T-helper 1 cell treated with Interleukin-12 subunit alpha and Interleukin-12 subunit beta and Interleukin-4 antibody, amounts not matched to agents 30 μg/mL and 1 μg/mL, for 36 hours (primary cell): Measurements from ENCODE around the gene TMUB1.

Source experiments
- H3K27ac Mint-ChIP-seq: one replicate; pipeline ENCODE4 v1.8.0; 2021; ENCODE audit warnings: mild to moderate bottlenecking, mixed read lengths
- H3K27me3 Mint-ChIP-seq: one replicate; pipeline ENCODE4 v1.8.0; 2021; ENCODE audit warnings: low read depth, mixed read lengths
- H3K36me3 Mint-ChIP-seq: one replicate; pipeline ENCODE4 v1.8.0; 2021; ENCODE audit warnings: low read depth, mixed read lengths
- H3K4me1 Mint-ChIP-seq: one replicate; pipeline ENCODE4 v1.8.0; 2021; ENCODE audit warnings: low read depth, mixed read lengths
- H3K4me3 Mint-ChIP-seq: one replicate; pipeline ENCODE4 v1.8.0; 2021; ENCODE audit warnings: mild to moderate bottlenecking, moderate library complexity, mixed read lengths
- H3K9me3 Mint-ChIP-seq: one replicate; pipeline ENCODE4 v1.8.0; 2021; ENCODE audit warnings: mixed read lengths

The TMUB1 gene

GRCh38 chr7:151064454-151064853, 18.8 kb downstream of the TMUB1 start:
- Mint-ChIP-seq H3K27me3 (no peaks in the 10 kb centered on the region), H3K4me1 (peaks cover 13% of the 10 kb centered on the region), H3K27ac (no peak overlapping the region), H3K9me3 (no peaks in the 10 kb centered on the region), H3K36me3 (peaks cover 3% of the 10 kb centered on the region), H3K4me3 (no peak overlapping the region)

DNA sequence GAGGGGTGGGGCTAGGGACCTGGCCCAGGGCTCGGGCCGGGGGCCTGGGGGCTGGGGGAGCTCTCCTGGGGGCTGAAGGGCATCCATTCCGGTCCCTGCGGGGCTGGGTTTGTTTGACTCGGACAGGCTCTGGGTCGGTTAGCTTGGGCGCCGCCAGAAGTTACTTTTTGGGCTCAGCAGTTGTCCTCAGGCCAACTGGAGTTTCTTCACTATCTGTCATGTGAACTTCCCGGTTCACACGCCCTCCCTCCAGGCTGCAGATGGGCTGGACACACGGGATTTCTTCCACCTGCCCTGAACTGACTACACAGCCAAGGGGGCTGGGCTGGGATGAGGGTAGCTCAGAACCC, 20.1 kb downstream of the TMUB1 start:
- Mint-ChIP-seq H3K27me3 (no peaks in the 10 kb centered on the region), H3K4me1 (peaks cover 19% of the 10 kb centered on the region), H3K27ac (no peak overlapping the region), H3K9me3 (no peaks in the 10 kb centered on the region), H3K36me3 (no peaks in the 10 kb centered on the region), H3K4me3 (no peak overlapping the region)

DNA sequence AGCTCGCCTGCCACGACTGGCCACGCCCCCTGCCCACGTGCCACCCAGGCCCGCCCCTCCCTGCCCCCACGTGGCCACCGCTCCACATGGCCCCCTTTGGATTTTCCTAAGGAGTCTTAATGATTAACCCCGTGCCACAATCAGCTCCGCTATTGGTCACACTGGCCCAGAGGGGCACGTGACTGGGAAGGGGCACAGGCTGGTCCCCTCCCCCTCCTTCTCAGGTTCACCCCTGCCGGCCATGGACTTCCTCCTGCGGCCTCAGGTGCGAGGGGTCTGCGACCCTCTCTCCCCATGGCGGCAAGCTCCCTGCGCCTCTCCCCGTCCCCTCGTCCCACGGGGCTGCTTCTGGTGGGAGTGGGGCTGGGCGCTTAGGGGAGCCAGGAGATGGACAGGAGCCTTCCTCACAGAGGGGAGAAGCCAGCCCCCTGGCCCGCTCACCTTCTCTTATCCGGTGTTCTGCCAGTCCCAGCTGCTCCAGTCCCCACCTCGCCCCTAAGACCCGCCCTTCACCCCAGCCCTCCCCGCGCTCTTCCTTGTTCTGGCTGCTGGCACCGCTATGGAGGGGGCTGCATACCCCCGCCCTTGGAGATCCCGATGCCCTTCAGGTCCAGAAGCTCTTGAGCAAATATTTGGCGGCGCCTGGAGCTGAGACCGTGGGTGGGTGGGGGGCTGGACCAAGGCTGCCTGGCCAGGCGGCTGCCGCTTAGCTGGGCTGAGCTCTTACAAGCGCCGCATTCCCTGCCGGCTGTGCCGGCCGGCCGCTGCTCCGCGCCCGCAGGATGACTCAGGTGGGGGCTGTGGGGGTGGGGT, 20.7 kb downstream of the TMUB1 start:
- no peak overlapping the region for H3K27ac Mint-ChIP-seq
- H3K4me1 Mint-ChIP-seq: peaks cover 19% of the 10 kb centered on the region
- no peaks in the 10 kb centered on the region for H3K36me3 Mint-ChIP-seq
- H3K9me3 Mint-ChIP-seq: no peaks in the 10 kb centered on the region
- no peaks in the 10 kb centered on the region for H3K27me3 Mint-ChIP-seq
- H3K4me3 Mint-ChIP-seq: no peak overlapping the region

DNA sequence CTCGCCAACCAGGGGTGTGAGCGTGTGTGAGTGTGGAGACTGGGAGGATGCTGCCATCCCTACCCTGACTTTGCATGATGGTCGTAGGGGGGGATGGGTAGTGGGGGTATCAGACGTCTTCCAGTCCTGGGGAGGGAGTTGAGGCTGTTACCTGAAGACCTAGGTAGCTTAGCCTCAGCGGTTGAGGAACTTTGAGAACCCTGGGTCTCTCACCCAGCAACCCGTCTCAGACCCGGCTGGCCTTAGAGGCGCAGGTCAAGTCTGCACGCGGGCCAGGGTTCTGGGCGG, 21.2 kb downstream of the TMUB1 start:
- no peak overlapping the region for H3K4me3 Mint-ChIP-seq
- H3K36me3 Mint-ChIP-seq: no peaks in the 10 kb centered on the region
- H3K27me3 Mint-ChIP-seq: no peaks in the 10 kb centered on the region
- H3K27ac Mint-ChIP-seq: no peak overlapping the region
- H3K9me3 Mint-ChIP-seq: no peaks in the 10 kb centered on the region
- peaks cover 24% of the 10 kb centered on the region for H3K4me1 Mint-ChIP-seq

DNA sequence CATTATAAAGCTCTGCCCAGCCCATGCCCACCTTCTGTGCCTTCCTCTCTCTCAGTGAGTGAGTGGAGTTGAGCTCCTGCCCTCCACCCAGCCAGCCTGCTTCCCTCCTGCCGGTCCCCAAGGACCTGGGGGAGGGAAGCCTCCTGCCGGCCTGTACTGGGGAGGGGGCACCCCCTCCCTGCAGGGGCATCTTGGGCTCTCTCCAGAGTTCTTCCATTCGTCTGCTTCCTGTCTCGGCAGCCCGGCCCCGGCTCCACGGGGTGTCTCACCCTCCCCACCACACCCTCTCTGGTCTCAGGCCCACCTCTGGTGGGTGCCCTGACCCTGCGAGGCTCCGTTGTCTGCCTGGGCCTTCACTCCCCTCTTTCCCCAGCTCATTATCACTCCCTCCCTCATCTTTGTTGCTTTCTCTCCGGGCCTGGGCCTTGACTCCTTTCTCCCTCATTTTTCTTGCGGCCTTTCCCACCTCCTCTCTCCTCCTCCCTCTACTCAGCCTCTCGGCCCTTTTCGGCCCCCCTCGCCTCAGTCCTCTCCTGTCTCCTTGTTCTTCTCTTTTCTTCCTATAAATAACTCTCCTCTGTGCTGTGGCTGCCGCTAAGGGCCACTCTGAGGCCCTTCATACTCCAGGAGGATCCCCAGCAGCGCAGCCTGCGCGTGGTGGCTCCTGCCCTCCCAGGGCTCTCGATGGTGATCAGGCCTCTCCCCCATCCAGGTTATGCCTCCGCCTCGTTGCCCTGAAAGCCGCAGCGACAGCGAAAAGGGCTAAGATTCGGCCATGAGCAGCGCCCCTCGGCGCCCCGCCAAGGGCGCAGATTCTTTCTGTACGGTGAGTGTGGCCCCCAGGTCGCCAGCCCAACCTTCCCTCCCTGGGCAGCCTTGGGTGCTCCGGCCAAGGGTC, 21.8 kb downstream of the TMUB1 start:
- Mint-ChIP-seq H3K9me3 (no peaks in the 10 kb centered on the region), H3K4me1 (peaks cover 27% of the 10 kb centered on the region), H3K4me3 (peak overlapping the region; percentile 97), H3K27me3 (no peaks in the 10 kb centered on the region), H3K27ac (no peak overlapping the region), H3K36me3 (no peaks in the 10 kb centered on the region)

DNA sequence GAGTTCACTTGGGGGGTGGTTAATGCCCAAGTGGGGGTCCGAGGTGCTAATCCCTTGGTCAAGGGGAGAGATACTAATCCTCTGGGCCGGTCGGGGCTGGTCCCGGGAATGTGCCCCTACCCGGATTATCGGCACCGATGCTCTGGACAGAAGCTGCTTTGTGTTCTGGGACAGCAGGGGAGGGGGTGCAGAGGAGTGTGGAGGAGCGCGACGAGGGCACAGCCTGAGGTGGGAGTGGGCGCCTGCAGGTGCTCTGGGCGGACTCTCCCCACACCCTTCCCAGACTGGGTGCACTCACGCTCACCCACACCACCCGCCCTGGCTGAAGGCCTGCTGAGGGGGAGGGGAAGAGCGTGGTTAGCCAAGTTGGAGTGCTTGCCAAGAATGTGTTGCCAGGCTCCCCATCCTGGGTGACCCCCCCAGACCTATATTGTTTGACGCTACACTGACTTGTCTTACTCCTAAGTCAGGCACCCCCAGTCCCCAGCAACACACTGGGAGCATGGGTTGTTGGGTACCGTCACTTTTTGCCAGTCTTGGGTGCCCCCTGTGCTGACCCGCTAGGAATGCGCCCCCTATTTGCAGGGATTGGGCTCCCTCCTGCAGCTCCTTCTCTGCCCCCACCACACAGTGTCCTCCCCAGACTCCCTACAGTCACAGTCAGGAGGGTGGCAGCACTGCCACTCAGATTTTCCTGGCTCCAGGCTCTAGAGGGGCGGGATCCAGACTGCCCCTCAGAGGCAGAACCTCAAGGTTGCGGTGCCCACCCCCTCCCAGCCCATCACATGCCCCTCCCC, 22.7 kb downstream of the TMUB1 start:
- Mint-ChIP-seq H3K27me3 (no peaks in the 10 kb centered on the region), H3K9me3 (no peaks in the 10 kb centered on the region), H3K27ac (no peak overlapping the region), H3K36me3 (no peaks in the 10 kb centered on the region), H3K4me1 (peaks cover 29% of the 10 kb centered on the region), H3K4me3 (peak overlapping the region; percentile 97)

DNA sequence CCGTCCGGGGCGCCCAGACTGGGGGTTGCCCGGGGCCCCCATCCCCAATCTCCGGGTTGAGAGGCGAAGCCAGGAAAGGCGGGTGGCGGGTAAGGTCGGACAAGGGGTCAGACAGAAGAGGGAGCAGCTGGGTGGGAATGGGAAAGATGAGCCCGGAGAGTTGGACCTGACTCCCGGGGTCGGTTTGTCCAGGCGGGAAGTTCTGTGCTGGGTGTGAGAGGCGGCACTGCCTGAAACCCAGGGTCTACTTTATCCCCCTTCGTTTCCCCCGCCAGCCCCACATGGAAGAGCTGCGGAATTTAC, 23.2 kb downstream of the TMUB1 start:
- peak overlapping the region; percentile 69 for H3K27ac Mint-ChIP-seq
- H3K36me3 Mint-ChIP-seq: no peaks in the 10 kb centered on the region
- H3K4me3 Mint-ChIP-seq: peak overlapping the region; percentile 97
- no peaks in the 10 kb centered on the region for H3K27me3 Mint-ChIP-seq
- peaks cover 29% of the 10 kb centered on the region for H3K4me1 Mint-ChIP-seq
- H3K9me3 Mint-ChIP-seq: no peaks in the 10 kb centered on the region

- no peaks in the 10 kb centered on the region for H3K9me3 Mint-ChIP-seq
- H3K36me3 Mint-ChIP-seq: no peaks in the 10 kb centered on the region
- no peaks in the 10 kb centered on the region for H3K27me3 Mint-ChIP-seq
- peaks cover 32% of the 10 kb centered on the region for H3K4me1 Mint-ChIP-seq
- H3K27ac Mint-ChIP-seq: peak within 1 kb of the TSS; percentile 94
- H3K4me3 Mint-ChIP-seq: peak within 1 kb of the TSS; percentile 97
Measured at GRCh38 chr7:151059367-151060112, 23.8 kb downstream of the TMUB1 start, which contains the start of gene SLC4A2. Gene SLC4A2 (plus strand): TSS chr7:151059589. CDS start chr7:151061988, 2,399 bp downstream.

- Mint-ChIP-seq H3K4me1 (peaks cover 34% of the 10 kb centered on the region), H3K9me3 (no peaks in the 10 kb centered on the region), H3K36me3 (no peaks in the 10 kb centered on the region), H3K4me3 (peak overlapping the region; percentile 97), H3K27ac (peak overlapping the region; percentile 94), H3K27me3 (no peaks in the 10 kb centered on the region)
Measured at GRCh38 chr7:151058781-151059366, 24.4 kb downstream of the TMUB1 start.

DNA sequence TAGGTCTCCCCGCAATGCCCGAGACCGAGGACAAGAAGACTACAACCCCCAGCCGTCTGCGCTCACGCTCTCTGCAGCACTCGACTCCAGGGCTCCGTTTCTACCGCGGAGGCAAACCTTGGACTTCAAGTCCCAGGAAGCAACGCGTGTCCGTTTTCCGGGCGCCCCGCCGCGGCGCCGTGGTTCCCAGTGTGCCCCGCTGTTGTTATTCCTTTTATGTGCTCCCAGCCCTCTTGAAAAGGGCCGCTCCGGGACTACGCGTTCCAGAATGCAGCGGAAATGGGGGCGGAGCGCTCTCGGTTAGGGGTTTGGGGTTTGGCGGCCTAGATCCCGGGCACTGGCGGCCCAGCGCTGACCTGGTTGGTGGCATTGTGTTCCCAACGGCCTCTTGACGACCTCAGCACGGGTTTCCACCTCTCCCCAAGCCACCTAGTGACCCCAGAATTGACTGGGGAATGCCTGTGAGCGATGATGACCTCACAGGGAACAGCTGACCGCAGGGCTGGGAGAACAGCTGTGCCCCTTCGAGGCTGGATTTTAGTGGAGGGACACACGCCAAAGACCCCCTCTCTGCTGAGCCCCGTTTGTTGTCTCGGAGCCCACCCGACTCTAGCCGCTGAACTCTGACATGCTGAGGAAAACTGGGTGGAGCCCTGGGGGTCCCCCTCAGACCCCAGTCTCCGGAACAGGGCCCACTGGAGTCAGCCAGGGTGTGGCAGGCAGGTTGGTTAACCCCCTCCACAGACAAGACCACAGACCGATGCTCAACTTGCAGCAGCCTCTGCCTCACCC, 25.1 kb downstream of the TMUB1 start:
- no peaks in the 10 kb centered on the region for H3K36me3 Mint-ChIP-seq
- H3K4me1 Mint-ChIP-seq: peaks cover 36% of the 10 kb centered on the region
- no peaks in the 10 kb centered on the region for H3K27me3 Mint-ChIP-seq
- peak overlapping the region; percentile 94 for H3K27ac Mint-ChIP-seq
- no peaks in the 10 kb centered on the region for H3K9me3 Mint-ChIP-seq
- H3K4me3 Mint-ChIP-seq: peak overlapping the region; percentile 97

GRCh38 chr7:151057506-151057988, 25.7 kb downstream of the TMUB1 start, which contains the start of gene CDK5:
Gene CDK5 (minus strand): TSS chr7:151057897. CDS start chr7:151057848, 49 bp downstream.
- H3K36me3 Mint-ChIP-seq: peaks cover 3% of the 10 kb centered on the region
- H3K4me3 Mint-ChIP-seq: peak within 1 kb of the TSS; percentile 97
- H3K9me3 Mint-ChIP-seq: no peaks in the 10 kb centered on the region
- peak within 1 kb of the TSS; percentile 94 for H3K27ac Mint-ChIP-seq
- peaks cover 40% of the 10 kb centered on the region for H3K4me1 Mint-ChIP-seq
- H3K27me3 Mint-ChIP-seq: no peaks in the 10 kb centered on the region

DNA sequence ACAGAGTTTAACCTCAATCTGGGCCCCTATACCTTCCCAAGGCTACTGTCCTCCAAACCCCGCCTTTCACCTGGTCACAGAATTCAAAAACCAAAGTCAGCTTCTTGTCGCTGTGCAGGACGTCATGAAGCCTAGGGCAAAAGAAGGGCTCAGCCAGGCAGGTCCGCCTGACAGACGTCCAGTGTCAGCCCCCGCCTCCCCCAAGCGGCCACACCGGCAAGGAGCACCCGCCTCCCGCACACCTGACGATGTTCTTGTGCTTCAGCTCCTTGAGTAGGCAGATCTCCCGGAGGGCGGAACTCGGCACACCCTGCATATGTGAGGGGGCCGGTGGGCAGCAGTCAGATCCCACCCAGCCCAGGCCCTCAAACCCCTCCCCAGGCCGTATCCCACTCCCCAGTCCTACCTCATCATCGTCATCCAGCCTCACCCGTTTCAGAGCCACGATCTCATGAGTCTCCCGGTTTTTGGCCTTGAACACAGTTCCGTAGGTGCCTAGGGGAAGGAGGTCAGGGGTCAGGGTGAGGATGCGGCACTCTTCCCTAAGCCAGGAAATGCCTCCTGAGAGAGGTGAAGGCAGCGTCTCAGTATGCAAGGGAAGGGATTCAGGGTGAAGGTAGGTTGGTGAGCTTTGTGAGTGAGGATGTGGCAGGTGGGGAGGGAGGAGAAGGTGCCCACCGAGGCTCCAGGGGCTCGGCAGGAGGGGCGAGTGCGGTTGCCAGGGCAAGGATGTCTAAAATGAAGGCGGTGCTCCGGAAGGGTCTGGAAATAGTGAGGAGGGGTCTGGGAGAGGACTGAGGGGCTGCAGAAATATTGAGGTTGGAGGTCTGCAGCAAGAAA, 26.4 kb downstream of the TMUB1 start:
- peak overlapping the region; percentile 97 for H3K4me3 Mint-ChIP-seq
- H3K4me1 Mint-ChIP-seq: peaks cover 41% of the 10 kb centered on the region
- peaks cover 4% of the 10 kb centered on the region for H3K36me3 Mint-ChIP-seq
- H3K9me3 Mint-ChIP-seq: no peaks in the 10 kb centered on the region
- no peaks in the 10 kb centered on the region for H3K27me3 Mint-ChIP-seq
- H3K27ac Mint-ChIP-seq: peak overlapping the region; percentile 41
